Gastroesophageal sphincter (tissue), 4 donors: ENCODE measurements around the gene PNLIP. TPM values are rescaled to one million over a fixed set of nuclear protein-coding genes. Genes with fewer than 3 reads are reported as not detected.

Experiments
- ATAC-seq: fragments of 150-250 bp; one replicate; pipeline ENCODE4 v1.9.1; 2016; ENCODE audit warnings: mild to moderate bottlenecking, moderate library complexity
- H3K27ac ChIP-seq, 4 donors: fragments of 200-600 bp; sonication (generic) in 3 of 4; 1 replicate in 3 of 4; 2 replicates in 1 of 4; pipeline ENCODE4 v1.5.1; 2016 to 2019
- H3K27me3 ChIP-seq: fragments of 200-600 bp; sonication (generic); one replicate; pipeline ENCODE4 v1.5.1; 2019
- H3K36me3 ChIP-seq, 2 donors: fragments of 200-600 bp; sonication (generic); one replicate each; pipeline ENCODE4 v1.5.1; 2019; ENCODE audit warnings: control low read depth in 1 of 2
- H3K4me1 ChIP-seq, 3 donors: fragments of 200-600 bp; sonication (generic); 1 replicate in 2 of 3; 2 replicates in 1 of 3; pipeline ENCODE4 v1.5.1; 2016 to 2019; ENCODE audit warnings: control low read depth in 2 of 3
- H3K4me3 ChIP-seq, 2 donors: fragments of 200-600 bp; sonication (generic); one replicate each; pipeline ENCODE4 v1.5.1; 2019; ENCODE audit warnings: mild to moderate bottlenecking in 1 of 2, moderate library complexity in 1 of 2
- H3K9me3 ChIP-seq, 3 donors: fragments of 200-600 bp; sonication (generic); one replicate each; pipeline ENCODE4 v1.5.1; 2017 to 2019; ENCODE audit warnings: control low read depth in 2 of 3
- EP300 ChIP-seq: sonication (generic); formaldehyde crosslinking; IDR thresholded peaks from one replicate; pipeline ENCODE4 v1.6.1; 2017; ENCODE audit warnings: antibody characterized with exemption, mild to moderate bottlenecking
- POLR2A ChIP-seq, 2 donors: fragments of 450-650 bp; IDR thresholded peaks; one replicate each; pipeline ENCODE4 v1.6.1; 2017; ENCODE audit warnings: antibody characterized with exemption in 2 of 2, mild to moderate bottlenecking in 2 of 2, moderate library complexity in 1 of 2
- POLR2AphosphoS5 ChIP-seq: sonication (generic); formaldehyde crosslinking; IDR thresholded peaks from one replicate; pipeline ENCODE4 v1.6.1; 2017; ENCODE audit warnings: antibody characterized with exemption
- WGBS, 2 donors: methylation state at CpG; one replicate each; pipeline ENCODE4 v1.1.5; 2018; ENCODE audit warnings: low coverage in 1 of 2; 5-methylcytosine and 5-hydroxymethylcytosine counted together
- total RNA-seq, 4 donors: library from RNA; depleted of rRNA; stranded (reverse); fragments of >200 nt; gene quantifications; one replicate each; pipeline ENCODE4 v1.1.0, GENCODE V29; 2016
- TF ChIP-seq, protein P1 (sequence below), 4 experiments: fragments of 200-600 bp in 2 of 4; fragments of 450-650 bp in 2 of 4; sonication (generic) in 1 of 4; IDR thresholded peaks; one replicate each; pipeline ENCODE4 v1.5.1; 2017 to 2019; ENCODE audit warnings: antibody characterized with exemption in 4 of 4, mild to moderate bottlenecking in 2 of 4, moderate library complexity in 2 of 4

PNLIP gene
- total RNA-seq, 4 donors from 2014 or later, result not detected

GRCh38 chr10:116567335-116567734, 21.6 kb downstream of the PNLIP start:
- no peak overlapping the region for H3K4me3 ChIP-seq
- H3K4me1 ChIP-seq, result no peaks in the 10 kb centered on the region
- no peaks in the 10 kb centered on the region for H3K27me3 ChIP-seq
- H3K27ac ChIP-seq, result no peak overlapping the region
- WGBS, 2 donors, result 71 to 74% methylated on average over 3 of the region's 3 CpGs
- no peak for TF ChIP-seq EP300
- no peak for TF ChIP-seq POLR2A (IDR thresholded peaks at IDR 0.05)
- TF ChIP-seq, protein P1, sequence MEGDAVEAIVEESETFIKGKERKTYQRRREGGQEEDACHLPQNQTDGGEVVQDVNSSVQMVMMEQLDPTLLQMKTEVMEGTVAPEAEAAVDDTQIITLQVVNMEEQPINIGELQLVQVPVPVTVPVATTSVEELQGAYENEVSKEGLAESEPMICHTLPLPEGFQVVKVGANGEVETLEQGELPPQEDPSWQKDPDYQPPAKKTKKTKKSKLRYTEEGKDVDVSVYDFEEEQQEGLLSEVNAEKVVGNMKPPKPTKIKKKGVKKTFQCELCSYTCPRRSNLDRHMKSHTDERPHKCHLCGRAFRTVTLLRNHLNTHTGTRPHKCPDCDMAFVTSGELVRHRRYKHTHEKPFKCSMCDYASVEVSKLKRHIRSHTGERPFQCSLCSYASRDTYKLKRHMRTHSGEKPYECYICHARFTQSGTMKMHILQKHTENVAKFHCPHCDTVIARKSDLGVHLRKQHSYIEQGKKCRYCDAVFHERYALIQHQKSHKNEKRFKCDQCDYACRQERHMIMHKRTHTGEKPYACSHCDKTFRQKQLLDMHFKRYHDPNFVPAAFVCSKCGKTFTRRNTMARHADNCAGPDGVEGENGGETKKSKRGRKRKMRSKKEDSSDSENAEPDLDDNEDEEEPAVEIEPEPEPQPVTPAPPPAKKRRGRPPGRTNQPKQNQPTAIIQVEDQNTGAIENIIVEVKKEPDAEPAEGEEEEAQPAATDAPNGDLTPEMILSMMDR (IDR thresholded peaks at IDR 0.05), result no peak
- TF ChIP-seq POLR2AphosphoS5, result no peak
- H3K36me3 ChIP-seq, result no peaks in the 10 kb centered on the region
- ATAC-seq, result no peak
- H3K9me3 ChIP-seq, result no peaks in the 10 kb centered on the region

DNA sequence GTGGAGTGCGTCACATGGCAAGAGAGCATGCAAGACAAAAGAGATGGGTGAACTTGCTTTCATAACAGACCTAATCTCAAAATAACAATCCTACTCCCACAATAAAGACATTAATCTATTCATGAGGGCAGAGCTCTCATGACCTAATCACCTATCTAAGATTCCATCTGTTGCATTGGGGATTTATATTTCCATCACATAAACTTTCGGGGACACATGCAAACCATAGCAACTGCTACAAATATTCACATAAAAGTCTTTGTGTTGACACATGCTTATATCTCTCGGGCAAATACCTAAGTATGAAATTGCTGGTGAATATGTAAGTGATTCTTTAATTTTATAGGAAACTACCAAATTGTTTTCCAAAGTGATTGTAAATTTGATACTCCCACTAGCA, 29.1 kb downstream of the PNLIP start:
- Histone ChIP-seq H3K27ac (no peak overlapping the region), H3K4me1 (no peaks in the 10 kb centered on the region), H3K27me3 (no peaks in the 10 kb centered on the region), H3K4me3 (no peak overlapping the region), H3K36me3 (no peaks in the 10 kb centered on the region), H3K9me3 (no peaks in the 10 kb centered on the region)
- 71 to 76% methylated on average over 3 of the region's 3 CpGs for WGBS, 2 donors
- no peak for TF ChIP-seq POLR2AphosphoS5
- no peak for ATAC-seq

- H3K4me3 ChIP-seq, result no peak overlapping the region
- TF ChIP-seq EP300 (no peak), POLR2AphosphoS5 (no peak)
- no peaks in the 10 kb centered on the region for H3K4me1 ChIP-seq
- ATAC-seq, result no peak
- no peak overlapping the region for H3K27ac ChIP-seq
- WGBS, 2 donors, result 75 to 80% methylated on average over 2 to 4 of the region's 8 CpGs
- no peaks in the 10 kb centered on the region for H3K9me3 ChIP-seq
- H3K27me3 ChIP-seq, result no peaks in the 10 kb centered on the region
- no peaks in the 10 kb centered on the region for H3K36me3 ChIP-seq
Measured at GRCh38 chr10:116587878-116588591, 42.3 kb downstream of the PNLIP start.

- no peak for ATAC-seq
- no peak for TF ChIP-seq EP300
- TF ChIP-seq POLR2AphosphoS5, result no peak
- TF ChIP-seq, protein P1 (IDR thresholded peaks at IDR 0.05), result no peak
- no peak for TF ChIP-seq POLR2A (IDR thresholded peaks at IDR 0.05)
- no peaks in the 10 kb centered on the region for H3K36me3 ChIP-seq
- no peak overlapping the region for H3K27ac ChIP-seq
- no peaks in the 10 kb centered on the region for H3K4me1 ChIP-seq
- H3K9me3 ChIP-seq, result no peaks in the 10 kb centered on the region
- no peaks in the 10 kb centered on the region for H3K27me3 ChIP-seq
- 80% methylated on average over 2 of the region's 2 CpGs; no CpG with 5 or more reads in 1 of the 2 donors for WGBS, 2 donors
- H3K4me3 ChIP-seq, result no peak overlapping the region
Measured at GRCh38 chr10:116588995-116589394, 43.3 kb downstream of the PNLIP start.

GRCh38 chr10:116589926-116590325, 44.2 kb downstream of the PNLIP start:
- TF ChIP-seq POLR2A (IDR thresholded peaks at IDR 0.05), result no peak
- TF ChIP-seq, protein P1 (IDR thresholded peaks at IDR 0.05), result no peak
- TF ChIP-seq POLR2AphosphoS5, result no peak
- no peak for TF ChIP-seq EP300
- no peak overlapping the region for H3K27ac ChIP-seq
- WGBS, 2 donors, result 100% methylated on average over 1 to 2 of the region's 2 CpGs
- no peaks in the 10 kb centered on the region for H3K27me3 ChIP-seq
- H3K4me1 ChIP-seq, result no peaks in the 10 kb centered on the region
- no peaks in the 10 kb centered on the region for H3K9me3 ChIP-seq
- no peak overlapping the region for H3K4me3 ChIP-seq
- H3K36me3 ChIP-seq, result no peaks in the 10 kb centered on the region
- no peak for ATAC-seq
